ENCODE measurements around the gene TRPM3. TPM values are rescaled to one million over a fixed set of nuclear protein-coding genes. Genes with fewer than 3 reads are reported as not detected.

Gene TRPM3
- total and polyA plus RNA-seq, 12 donors, result 0.27 to 5.3 (median 1.8) TPM

DNA sequence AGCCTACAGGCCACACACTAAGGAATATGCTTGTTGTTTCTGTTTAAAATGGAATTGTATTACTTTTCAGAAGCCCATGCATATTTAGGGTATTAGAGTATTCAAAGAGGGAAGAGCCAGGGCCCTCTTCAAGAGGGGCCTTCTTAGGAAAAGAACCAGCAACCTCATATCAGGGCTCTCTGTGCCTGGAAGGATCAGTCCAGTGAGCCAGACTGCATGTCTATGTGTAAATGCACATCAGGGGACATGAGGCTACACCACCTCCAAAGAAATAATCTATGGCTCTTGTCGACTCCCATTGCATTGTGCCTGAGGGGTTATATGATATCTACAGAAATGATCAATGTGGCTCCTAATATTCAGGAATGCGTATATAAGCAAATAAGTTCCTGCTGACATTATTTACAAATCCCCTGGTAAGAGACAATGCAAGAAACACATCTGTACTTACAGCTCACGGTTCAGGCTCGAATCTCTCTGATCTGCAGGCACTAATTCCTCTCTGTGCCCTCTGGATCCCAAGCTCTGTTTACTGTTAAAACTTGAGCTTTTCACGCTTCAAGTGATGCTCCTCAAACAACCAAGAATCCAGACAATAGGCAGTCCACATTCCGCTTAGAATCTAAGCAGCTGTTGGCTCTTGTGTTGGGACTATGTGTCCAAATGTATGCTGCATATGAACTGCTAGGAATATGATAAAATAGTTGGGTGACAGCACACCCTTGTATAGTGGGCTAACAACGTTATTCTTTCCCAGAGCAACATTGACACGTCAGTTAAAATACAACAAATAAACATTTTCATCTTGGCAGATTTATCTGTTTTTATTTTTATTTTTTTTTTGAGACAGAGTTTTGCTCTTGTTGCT lies 556.7 kb downstream of the TRPM3 start:
- no peaks in the 10 kb centered on the region for H3K27me3 ChIP-seq
- no peak for DNase-seq
- 84 to 89% (median 87%) methylated on average over 8 of the region's 8 CpGs for WGBS, 4 donors
- H3K9me3 ChIP-seq (replicated peaks in 1 of 3), result no peaks in the 10 kb centered on the region
- intact Hi-C loops (cut with DNase I), result no loop called here
- no peak for TF ChIP-seq POLR2A (IDR thresholded peaks at IDR 0.05)
- TF ChIP-seq, protein P1, sequence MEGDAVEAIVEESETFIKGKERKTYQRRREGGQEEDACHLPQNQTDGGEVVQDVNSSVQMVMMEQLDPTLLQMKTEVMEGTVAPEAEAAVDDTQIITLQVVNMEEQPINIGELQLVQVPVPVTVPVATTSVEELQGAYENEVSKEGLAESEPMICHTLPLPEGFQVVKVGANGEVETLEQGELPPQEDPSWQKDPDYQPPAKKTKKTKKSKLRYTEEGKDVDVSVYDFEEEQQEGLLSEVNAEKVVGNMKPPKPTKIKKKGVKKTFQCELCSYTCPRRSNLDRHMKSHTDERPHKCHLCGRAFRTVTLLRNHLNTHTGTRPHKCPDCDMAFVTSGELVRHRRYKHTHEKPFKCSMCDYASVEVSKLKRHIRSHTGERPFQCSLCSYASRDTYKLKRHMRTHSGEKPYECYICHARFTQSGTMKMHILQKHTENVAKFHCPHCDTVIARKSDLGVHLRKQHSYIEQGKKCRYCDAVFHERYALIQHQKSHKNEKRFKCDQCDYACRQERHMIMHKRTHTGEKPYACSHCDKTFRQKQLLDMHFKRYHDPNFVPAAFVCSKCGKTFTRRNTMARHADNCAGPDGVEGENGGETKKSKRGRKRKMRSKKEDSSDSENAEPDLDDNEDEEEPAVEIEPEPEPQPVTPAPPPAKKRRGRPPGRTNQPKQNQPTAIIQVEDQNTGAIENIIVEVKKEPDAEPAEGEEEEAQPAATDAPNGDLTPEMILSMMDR (IDR thresholded peaks at IDR 0.05), result no peak
- H3K4me3 ChIP-seq, result no peak overlapping the region
- H3K36me3 ChIP-seq (replicated peaks in 1 of 2), result no peaks in the 10 kb centered on the region
- H3K4me1 ChIP-seq (replicated peaks in 1 of 2), result peaks cover 0 to 17% of the 10 kb centered on the region in 2 donors
- peak overlapping the region in 3 of 5 donors; percentile 51 to 85 (median 72) for H3K27ac ChIP-seq

- H3K9me3 ChIP-seq (replicated peaks in 1 of 3), result no peaks in the 10 kb centered on the region
- no peaks in the 10 kb centered on the region for H3K27me3 ChIP-seq
- H3K4me1 ChIP-seq (replicated peaks in 1 of 2), result peaks cover 0 to 17% of the 10 kb centered on the region in 2 donors
- DNase-seq, result peak in 2 of 7 donors; percentile 22 to 26
- intact Hi-C loops (cut with DNase I), result no loop called here
- H3K4me3 ChIP-seq, result no peak overlapping the region
- no peaks in the 10 kb centered on the region for H3K36me3 ChIP-seq (replicated peaks in 1 of 2)
- WGBS, 4 donors, result 48 to 66% (median 66%) methylated on average over 5 of the region's 5 CpGs
- H3K27ac ChIP-seq, result peak overlapping the region; percentile 37 to 85 (median 51)
- TF ChIP-seq, protein P1 (IDR thresholded peaks at IDR 0.05), result no peak
- TF ChIP-seq POLR2A (IDR thresholded peaks at IDR 0.05), result no peak
These were observed 557.8 kb downstream of the TRPM3 start for GRCh38 chr9:70563431-70564204.

DNA sequence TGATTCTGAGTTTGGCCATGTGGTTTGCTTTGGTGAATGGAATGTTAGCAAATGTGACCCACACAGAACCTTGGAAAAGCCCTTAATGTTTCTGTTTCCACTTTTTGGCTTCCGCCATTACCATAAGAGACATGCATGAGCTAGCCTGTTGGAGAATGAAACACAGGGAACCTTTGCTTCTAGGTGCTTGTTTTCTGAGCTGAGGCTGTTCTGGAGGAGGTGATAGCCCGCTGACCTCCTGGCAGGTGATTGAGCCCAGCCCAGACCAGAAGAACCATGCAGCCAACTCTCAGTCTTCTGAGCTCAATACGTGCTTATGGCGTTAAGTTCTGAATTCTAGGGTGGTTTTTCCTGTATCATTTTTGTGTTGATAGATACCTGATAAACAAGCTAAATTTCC lies 558.4 kb downstream of the TRPM3 start:
- no peaks in the 10 kb centered on the region for H3K27me3 ChIP-seq
- 91 to 95% (median 95%) methylated on average over 4 of the region's 4 CpGs for WGBS, 4 donors
- TF ChIP-seq, protein P1 (IDR thresholded peaks at IDR 0.05), result no peak
- H3K27ac ChIP-seq, result peak overlapping the region; percentile 37 to 85 (median 51)
- intact Hi-C loops (cut with DNase I), result no loop called here
- no peaks in the 10 kb centered on the region for H3K36me3 ChIP-seq (replicated peaks in 1 of 2)
- no peak overlapping the region for H3K4me3 ChIP-seq
- H3K4me1 ChIP-seq (replicated peaks in 1 of 2), result peaks cover 0 to 17% of the 10 kb centered on the region in 2 donors
- H3K9me3 ChIP-seq (replicated peaks in 1 of 3), result no peaks in the 10 kb centered on the region
- no peak for DNase-seq

DNA sequence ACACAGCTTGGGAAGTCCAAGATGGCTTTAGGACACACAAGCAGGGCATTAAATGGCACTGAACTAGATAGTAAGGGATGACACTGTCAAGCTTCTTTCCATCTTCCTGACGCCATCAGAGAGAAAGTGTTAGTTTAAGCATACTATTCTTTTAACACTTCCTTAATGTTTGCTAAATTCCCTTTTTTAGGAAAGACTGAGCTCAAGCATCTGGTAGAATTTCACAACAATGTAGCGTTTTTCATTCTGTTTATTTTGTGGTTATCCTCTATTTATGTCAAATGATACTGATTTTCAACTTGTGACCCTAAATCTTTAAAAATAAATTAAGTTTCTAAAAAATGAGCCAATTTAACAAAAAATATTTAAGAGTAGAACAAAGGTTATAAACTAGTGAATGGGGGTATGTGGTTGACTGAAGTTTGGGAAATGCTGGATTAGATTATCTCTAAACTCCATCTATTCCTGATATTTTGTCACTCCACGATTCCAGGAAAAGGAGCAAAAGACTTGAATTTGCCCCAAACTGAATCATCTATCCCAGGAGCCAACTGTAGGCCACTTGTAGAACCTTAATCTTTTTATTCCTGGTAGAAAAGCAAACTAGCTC lies 559.5 kb downstream of the TRPM3 start:
- Histone ChIP-seq H3K27ac (peak overlapping the region in 3 of 5 donors; percentile 38 to 85 (median 72)), H3K27me3 (no peaks in the 10 kb centered on the region), H3K36me3 (replicated peaks in 1 of 2) (no peaks in the 10 kb centered on the region), H3K4me1 (replicated peaks in 1 of 2) (peaks cover 0 to 17% of the 10 kb centered on the region in 2 donors), H3K9me3 (replicated peaks in 1 of 3) (no peaks in the 10 kb centered on the region), H3K4me3 (no peak overlapping the region)
- DNase-seq, result no peak
- intact Hi-C loops (cut with DNase I), result no loop called here
- WGBS, 4 donors, result 58 to 77% (median 64%) methylated on average over 3 of the region's 3 CpGs
- no peak for TF ChIP-seq POLR2A (IDR thresholded peaks at IDR 0.05)
- TF ChIP-seq, protein P1 (IDR thresholded peaks at IDR 0.05), result no peak

Measured in adrenal gland (tissue), 12 donors.